Esophagus muscularis mucosa (tissue), 4 donors: ENCODE data around the gene CDH22. TPM values are rescaled to one million over a fixed set of nuclear protein-coding genes. Genes with fewer than 3 reads are reported as not detected.

Source experiments
- DNase-seq: peaks from one replicate; pipeline ENCODE4 v3.0.0-alpha.2; 2017; ENCODE audit errors: extremely low spot score
- H3K27ac ChIP-seq, 4 donors: fragments of 200-600 bp; sonication (generic); replicated peaks in 1 of 4; 1 replicate in 3 of 4; 2 replicates in 1 of 4; pipeline ENCODE4 v1.5.1; 2016 to 2019; ENCODE audit warnings: mild to moderate bottlenecking in 1 of 4
- H3K27me3 ChIP-seq, 4 donors: fragments of 200-600 bp; sonication (generic); one replicate each; pipeline versions ENCODE4 v1.5.1 to v1.6.0; 2016 to 2019
- H3K36me3 ChIP-seq, 4 donors: fragments of 200-600 bp; sonication (generic); one replicate each; pipeline ENCODE4 v1.5.1; 2016 to 2019
- H3K4me1 ChIP-seq, 4 donors: fragments of 200-600 bp; sonication (generic); one replicate each; pipeline ENCODE4 v1.5.1; 2016 to 2019
- H3K4me3 ChIP-seq, 4 donors: fragments of 200-600 bp; sonication (generic); 1 replicate in 2 of 4; 2 replicates in 2 of 4; pipeline ENCODE4 v1.5.1; 2016 to 2019; ENCODE audit warnings: mild to moderate bottlenecking in 4 of 4, moderate library complexity in 1 of 4
- H3K9me3 ChIP-seq, 4 donors: fragments of 200-600 bp; sonication (generic); 1 replicate in 3 of 4; 2 replicates in 1 of 4; pipeline ENCODE4 v1.5.1; 2016 to 2019
- EP300 ChIP-seq: sonication (generic); formaldehyde crosslinking; IDR thresholded peaks from one replicate; pipeline ENCODE4 v1.6.1; 2017; ENCODE audit warnings: antibody characterized with exemption
- POLR2A ChIP-seq: fragments of 450-650 bp; IDR thresholded peaks from one replicate; pipeline ENCODE4 v1.6.1; 2017; ENCODE audit warnings: antibody characterized with exemption, moderate library complexity, mild to moderate bottlenecking, low read depth
- POLR2AphosphoS5 ChIP-seq, 2 donors: sonication (generic); formaldehyde crosslinking; IDR thresholded peaks; one replicate each; pipeline ENCODE4 v1.6.1; 2017; ENCODE audit warnings: antibody characterized with exemption in 2 of 2
- WGBS: methylation state at CpG from one replicate; pipeline ENCODE4 v1.1.5; 2018; 5-methylcytosine and 5-hydroxymethylcytosine counted together
- intact Hi-C: fragments of 100-400 bp; cut with DNase I; formaldehyde crosslinking; loops from one replicate; pipeline ENCODE4 v1.15.1; 2023
- total RNA-seq, 4 donors: library from RNA; depleted of rRNA; stranded (reverse); fragments of >200 nt; gene quantifications; one replicate each; pipeline versions ENCODE4 v1.1.0 to v1.2.1, GENCODE V29; 2016
- TF ChIP-seq, protein P1 (sequence below), 3 experiments: fragments of 200-600 bp in 2 of 3; fragments of 450-650 bp in 1 of 3; sonication (generic) in 2 of 3; IDR thresholded peaks; one replicate each; pipeline ENCODE4 v1.5.1; 2017 to 2019; ENCODE audit warnings: antibody characterized with exemption in 3 of 3, mild to moderate bottlenecking in 2 of 3, moderate library complexity in 1 of 3

The CDH22 gene
- total RNA-seq, 4 donors from 2014 or later, result 0.17 to 0.69 (median 0.42) TPM; not detected in 1

DNA sequence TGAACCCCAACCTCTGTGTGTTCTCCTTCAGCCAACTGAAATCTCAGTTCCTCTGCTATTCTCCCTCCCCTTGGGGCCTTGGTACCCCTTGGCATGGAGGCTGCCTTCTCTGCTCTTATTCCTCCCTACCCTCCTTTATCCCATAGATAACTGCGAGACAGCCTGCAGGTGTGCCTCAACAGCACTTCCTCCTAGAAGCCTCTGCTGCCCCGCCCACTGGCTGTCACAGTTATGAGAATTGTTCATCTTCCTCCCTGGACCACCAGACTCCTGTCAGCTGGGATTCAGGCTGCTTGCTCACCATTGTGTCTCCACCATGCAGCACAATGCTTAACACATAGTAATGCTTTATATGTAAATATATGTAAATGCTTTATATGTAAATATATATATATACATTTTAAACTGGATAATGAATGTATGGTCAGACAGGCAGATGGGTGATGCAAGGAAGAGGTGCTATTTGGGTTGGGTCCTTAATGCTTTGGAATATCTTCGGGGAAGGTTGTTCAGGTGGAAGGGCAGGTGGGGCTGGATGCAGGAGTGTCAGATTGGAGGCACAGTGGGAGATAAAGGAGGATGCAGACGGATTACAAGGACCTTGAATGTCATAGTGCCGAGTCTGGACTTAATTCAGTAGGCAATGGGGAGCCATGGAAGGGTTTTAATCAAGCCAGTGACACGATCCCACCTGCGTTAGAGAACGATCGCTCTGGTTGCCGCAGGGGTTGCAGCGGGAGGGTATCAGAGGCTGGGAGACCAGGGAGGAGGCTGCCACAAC is 4.9 kb downstream of the CDH22 start:
- TF ChIP-seq POLR2AphosphoS5 (IDR thresholded peaks at IDR 0.05), result no peak
- TF ChIP-seq POLR2A, result no peak
- TF ChIP-seq EP300, result no peak
- TF ChIP-seq, protein P1, sequence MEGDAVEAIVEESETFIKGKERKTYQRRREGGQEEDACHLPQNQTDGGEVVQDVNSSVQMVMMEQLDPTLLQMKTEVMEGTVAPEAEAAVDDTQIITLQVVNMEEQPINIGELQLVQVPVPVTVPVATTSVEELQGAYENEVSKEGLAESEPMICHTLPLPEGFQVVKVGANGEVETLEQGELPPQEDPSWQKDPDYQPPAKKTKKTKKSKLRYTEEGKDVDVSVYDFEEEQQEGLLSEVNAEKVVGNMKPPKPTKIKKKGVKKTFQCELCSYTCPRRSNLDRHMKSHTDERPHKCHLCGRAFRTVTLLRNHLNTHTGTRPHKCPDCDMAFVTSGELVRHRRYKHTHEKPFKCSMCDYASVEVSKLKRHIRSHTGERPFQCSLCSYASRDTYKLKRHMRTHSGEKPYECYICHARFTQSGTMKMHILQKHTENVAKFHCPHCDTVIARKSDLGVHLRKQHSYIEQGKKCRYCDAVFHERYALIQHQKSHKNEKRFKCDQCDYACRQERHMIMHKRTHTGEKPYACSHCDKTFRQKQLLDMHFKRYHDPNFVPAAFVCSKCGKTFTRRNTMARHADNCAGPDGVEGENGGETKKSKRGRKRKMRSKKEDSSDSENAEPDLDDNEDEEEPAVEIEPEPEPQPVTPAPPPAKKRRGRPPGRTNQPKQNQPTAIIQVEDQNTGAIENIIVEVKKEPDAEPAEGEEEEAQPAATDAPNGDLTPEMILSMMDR (IDR thresholded peaks at IDR 0.05), result no peak
- no peak for DNase-seq
- intact Hi-C loops, result no loop called here
- peaks cover 10 to 19% (median 17%) of the 10 kb centered on the region in 4 donors for H3K4me1 ChIP-seq
- no peaks in the 10 kb centered on the region for H3K36me3 ChIP-seq
- peaks cover 8 to 98% (median 35%) of the 10 kb centered on the region in 4 donors for H3K27me3 ChIP-seq
- H3K27ac ChIP-seq, result no peak overlapping the region
- no peaks in the 10 kb centered on the region for H3K9me3 ChIP-seq
- WGBS, result 71% methylated on average over 11 of the region's 11 CpGs
- no peak overlapping the region for H3K4me3 ChIP-seq

DNA sequence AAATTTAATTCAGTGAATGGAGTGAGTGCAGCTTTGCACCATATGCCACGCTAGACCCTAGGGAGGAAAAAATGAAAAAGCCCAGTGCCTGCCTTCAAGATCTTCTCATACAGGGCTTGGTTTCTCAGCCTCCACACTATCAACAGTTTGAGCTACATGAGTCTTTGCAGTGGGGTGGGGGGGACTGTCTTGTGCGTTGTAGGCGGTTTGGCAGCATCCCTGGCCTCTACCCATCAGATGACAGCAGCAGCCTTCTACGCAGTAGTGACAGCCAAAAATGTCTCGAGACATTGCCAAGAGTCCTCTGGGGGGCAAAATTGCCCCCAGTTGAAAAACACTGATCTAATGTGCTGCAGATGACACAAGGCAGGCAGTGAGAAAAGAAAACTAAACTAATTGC is 6.2 kb downstream of the CDH22 start:
- TF ChIP-seq EP300 (no peak), POLR2A (no peak), POLR2AphosphoS5 (IDR thresholded peaks at IDR 0.05) (no peak)
- TF ChIP-seq, protein P1 (IDR thresholded peaks at IDR 0.05), result no peak
- peaks cover under 1 to 98% (median 26%) of the 10 kb centered on the region in 4 donors for H3K27me3 ChIP-seq
- H3K27ac ChIP-seq, result no peak overlapping the region
- no peaks in the 10 kb centered on the region for H3K9me3 ChIP-seq
- H3K36me3 ChIP-seq, result no peaks in the 10 kb centered on the region
- no peak overlapping the region for H3K4me3 ChIP-seq
- no peak for DNase-seq
- peaks cover 2 to 6% (median 4%) of the 10 kb centered on the region in 4 donors for H3K4me1 ChIP-seq
- WGBS, result 68% methylated on average over 4 of the region's 5 CpGs
- intact Hi-C loops, result no loop called here

DNA sequence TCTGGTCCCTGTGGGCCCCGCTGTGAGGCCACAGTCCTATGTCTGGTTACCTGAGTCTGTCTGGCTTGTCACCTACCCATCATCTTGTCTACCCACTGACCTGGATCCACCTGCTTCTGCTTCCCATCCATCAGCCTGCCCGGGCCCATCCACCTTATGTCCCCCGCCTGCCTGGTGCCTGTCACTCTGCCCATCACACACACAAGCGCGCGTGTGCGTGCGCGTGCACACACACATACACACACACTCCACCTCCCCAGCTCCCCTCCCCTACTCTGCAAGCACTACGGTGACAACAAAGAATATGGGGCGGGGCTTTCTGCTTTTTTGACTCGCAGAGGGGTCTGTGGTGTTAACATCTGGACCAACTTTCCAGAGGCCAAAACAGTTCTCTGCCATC is 8.0 kb downstream of the CDH22 start:
- no peak overlapping the region for H3K27ac ChIP-seq
- H3K27me3 ChIP-seq, result peaks cover 0 to 98% (median 11%) of the 10 kb centered on the region in 4 donors
- no peak overlapping the region for H3K4me3 ChIP-seq
- intact Hi-C loops, result no loop called here
- no peaks in the 10 kb centered on the region for H3K9me3 ChIP-seq
- H3K4me1 ChIP-seq, result no peaks in the 10 kb centered on the region
- TF ChIP-seq EP300 (no peak), POLR2AphosphoS5 (IDR thresholded peaks at IDR 0.05) (no peak), POLR2A (no peak)
- TF ChIP-seq, protein P1 (IDR thresholded peaks at IDR 0.05), result no peak
- no peak for DNase-seq
- H3K36me3 ChIP-seq, result no peaks in the 10 kb centered on the region
- WGBS, result 80% methylated on average over 12 of the region's 12 CpGs

DNA sequence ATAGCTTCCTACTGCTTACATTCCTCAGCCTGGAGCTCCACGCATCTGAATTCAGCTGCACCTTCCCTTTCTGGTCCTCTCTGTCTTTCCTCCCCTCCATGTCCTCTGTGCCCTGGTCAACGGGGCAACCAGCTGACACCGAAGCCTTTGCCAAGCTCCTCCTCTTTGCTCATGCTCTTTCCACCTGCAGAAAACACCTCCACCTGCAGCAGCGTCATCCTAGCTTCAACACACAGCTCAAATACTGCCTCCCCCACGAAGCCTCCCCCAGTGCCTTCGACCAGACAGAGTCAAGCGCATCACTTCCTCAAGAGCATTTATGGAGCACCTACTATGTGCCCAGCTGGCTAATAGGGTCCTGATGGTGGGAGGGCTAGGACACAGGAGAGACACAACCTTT is 9.2 kb downstream of the CDH22 start:
- 63% methylated on average over 7 of the region's 7 CpGs for WGBS
- intact Hi-C loops, result no loop called here
- no peak for DNase-seq
- Histone ChIP-seq H3K4me3 (no peak overlapping the region), H3K4me1 (no peaks in the 10 kb centered on the region), H3K27me3 (peaks cover 0 to 98% (median 10%) of the 10 kb centered on the region in 4 donors), H3K36me3 (no peaks in the 10 kb centered on the region), H3K9me3 (no peaks in the 10 kb centered on the region), H3K27ac (no peak overlapping the region)
- TF ChIP-seq EP300 (no peak), POLR2AphosphoS5 (IDR thresholded peaks at IDR 0.05) (no peak), POLR2A (no peak)
- TF ChIP-seq, protein P1 (IDR thresholded peaks at IDR 0.05), result no peak

DNA sequence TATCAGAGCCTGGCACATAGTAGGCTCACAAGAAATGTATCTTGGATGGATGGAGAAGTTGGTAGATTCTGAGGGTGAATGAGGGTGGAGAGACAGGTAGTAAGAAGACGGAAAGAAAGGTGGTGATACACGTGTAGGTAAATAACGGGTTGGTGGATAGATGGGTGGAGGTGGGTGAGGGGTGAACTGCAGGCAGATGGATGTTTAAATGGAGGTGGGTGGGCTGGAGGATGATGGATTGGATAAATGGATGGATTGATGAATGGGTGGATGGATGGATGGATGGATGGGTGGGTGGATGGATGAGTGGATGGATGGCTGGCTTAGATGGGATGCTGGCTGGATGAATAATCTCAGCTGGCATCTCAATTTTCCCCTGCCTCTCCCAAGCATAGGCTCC is 9.9 kb downstream of the CDH22 start:
- no peak for DNase-seq
- intact Hi-C loops, result no loop called here
- no peaks in the 10 kb centered on the region for H3K9me3 ChIP-seq
- H3K27me3 ChIP-seq, result peaks cover 0 to 98% (median 13%) of the 10 kb centered on the region in 4 donors
- no peaks in the 10 kb centered on the region for H3K4me1 ChIP-seq
- H3K36me3 ChIP-seq, result no peaks in the 10 kb centered on the region
- no peak overlapping the region for H3K4me3 ChIP-seq
- no peak overlapping the region for H3K27ac ChIP-seq
- TF ChIP-seq POLR2A (no peak), POLR2AphosphoS5 (IDR thresholded peaks at IDR 0.05) (no peak), EP300 (no peak)
- TF ChIP-seq, protein P1 (IDR thresholded peaks at IDR 0.05), result no peak
- WGBS, result 82% methylated on average over 3 of the region's 3 CpGs
